WTC11 (cell line): Measurements from ENCODE around the gene GLT6D1. TPM values are rescaled to one million over a fixed set of nuclear protein-coding genes. Genes with fewer than 3 reads are reported as not detected.
A peak's percentile ranks its signal among the peaks of the same experiment; 100 is the strongest.

ENCODE experiments used
- ATAC-seq: fragments of 200-7000 bp; cut with Tn5 transposase; 2 replicates; pipeline ENCODE4 v1.10.0; 2021; ENCODE audit warnings: mild to moderate bottlenecking, moderate library complexity
- CTCF ChIA-PET: fragments of 300-600 bp; sonication (Branson Sonifier 250); formaldehyde crosslinking; loops from one replicate; lab custom pipeline; 2021; ENCODE audit warnings: antibody characterized with exemption; lab: Charles Lee
- POLR2A ChIA-PET: fragments of 350-600 bp; sonication (Branson Sonifier 250); formaldehyde crosslinking; loops from one replicate; lab custom pipeline; 2021; ENCODE audit warnings: antibody characterized with exemption; lab: Charles Lee
- DNase-seq: peaks from one replicate; pipeline ENCODE4 v3.0.0; 2021; ENCODE audit warnings: low spot score
- H3K27ac Mint-ChIP-seq: 2 replicates; pipeline ENCODE4 v1.8.0; 2021; ENCODE audit warnings: mixed read lengths
- H3K27me3 Mint-ChIP-seq: 2 replicates; pipeline ENCODE4 v1.8.0; 2021; ENCODE audit warnings: low read depth, mild to moderate bottlenecking, moderate library complexity, mixed read lengths
- H3K36me3 Mint-ChIP-seq: 2 replicates; pipeline ENCODE4 v1.8.0; 2021; ENCODE audit warnings: mixed read lengths
- H3K4me1 Mint-ChIP-seq: 2 replicates; pipeline ENCODE4 v1.8.0; 2022; ENCODE audit warnings: mixed read lengths
- H3K4me3 Mint-ChIP-seq: 2 replicates; pipeline ENCODE4 v1.8.0; 2021; ENCODE audit warnings: mild to moderate bottlenecking, moderate library complexity, mixed read lengths
- H3K9me3 Mint-ChIP-seq: 2 replicates; pipeline ENCODE4 v1.8.0; 2021; ENCODE audit warnings: mixed read lengths
- CREB1 ChIP-seq: sonication (generic); formaldehyde crosslinking; IDR thresholded peaks from 2 replicates; pipeline ENCODE4 v1.8.0; 2023; ENCODE audit warnings: mild to moderate bottlenecking, missing genetic modification reagents
- GTF2I ChIP-seq: fragments of 250-450 bp; sonication (Bioruptor Pico); conservative IDR thresholded peaks from 2 replicates; pipeline ENCODE4 v1.4.0; 2021; ENCODE audit warnings: mild to moderate bottlenecking
- HMGA2 ChIP-seq: fragments of 250-450 bp; sonication (Bioruptor Pico); IDR thresholded peaks from 2 replicates; pipeline ENCODE4 v1.4.0; 2021; ENCODE audit warnings: mild to moderate bottlenecking, moderate library complexity
- NR3C1 ChIP-seq: sonication (generic); formaldehyde crosslinking; conservative IDR thresholded peaks from 2 replicates; pipeline ENCODE4 v1.8.1; 2023; ENCODE audit warnings: low read depth, mild to moderate bottlenecking, missing genetic modification reagents
- OVOL2 ChIP-seq: fragments of 250-450 bp; sonication (Bioruptor Pico); IDR thresholded peaks from 2 replicates; pipeline ENCODE4 v1.9.0; 2021; ENCODE audit warnings: mild to moderate bottlenecking, borderline replicate concordance
- PRRX2 ChIP-seq: fragments of 250-450 bp; sonication (Bioruptor Pico); IDR thresholded peaks from 2 replicates; pipeline ENCODE4 v1.8.0; 2021; ENCODE audit warnings: mild to moderate bottlenecking
- TEAD4 ChIP-seq: sonication (generic); formaldehyde crosslinking; IDR thresholded peaks from 2 replicates; pipeline ENCODE4 v1.8.0; 2022; ENCODE audit warnings: mild to moderate bottlenecking, missing genetic modification reagents
- ZNF219 ChIP-seq: sonication (generic); formaldehyde crosslinking; IDR thresholded peaks from 2 replicates; pipeline ENCODE4 v1.8.0; 2023; ENCODE audit warnings: missing genetic modification reagents, mild to moderate bottlenecking, borderline replicate concordance
- ZNF416 ChIP-seq: fragments of 250-450 bp; sonication (Bioruptor Pico); IDR thresholded peaks from 2 replicates; pipeline ENCODE4 v1.9.0; 2021; ENCODE audit warnings: mild to moderate bottlenecking, inconsistent platforms
- total RNA-seq: library from RNA; stranded (reverse); gene quantifications from 3 replicates; pipeline ENCODE4 v1.2.3, GENCODE V29; 2021
- TF ChIP-seq, protein P1 (sequence below): fragments of 250-450 bp; sonication (Bioruptor Pico); conservative IDR thresholded peaks from 2 replicates; pipeline ENCODE4 v1.9.0; 2021; ENCODE audit warnings: mild to moderate bottlenecking
- TF ChIP-seq, protein P2 (sequence below): sonication (generic); formaldehyde crosslinking; IDR thresholded peaks from 2 replicates; pipeline ENCODE4 v1.8.0; 2022; ENCODE audit warnings: mild to moderate bottlenecking, missing genetic modification reagents
- TF ChIP-seq, protein P3 (sequence below): sonication (generic); formaldehyde crosslinking; IDR thresholded peaks from 2 replicates; pipeline ENCODE4 v1.8.0; 2023; ENCODE audit warnings: mild to moderate bottlenecking, missing genetic modification reagents
- TF ChIP-seq, protein P4 (sequence below): fragments of 200-600 bp; IDR thresholded peaks from 2 replicates; pipeline ENCODE4 v1.8.0; 2022; ENCODE audit warnings: antibody characterized with exemption
- TF ChIP-seq, protein P5 (sequence below): sonication (generic); formaldehyde crosslinking; IDR thresholded peaks from 2 replicates; pipeline ENCODE4 v1.8.0; 2022; ENCODE audit warnings: mild to moderate bottlenecking, missing genetic modification reagents
- TF ChIP-seq, protein P6 (sequence below): sonication (generic); formaldehyde crosslinking; IDR thresholded peaks from 2 replicates; pipeline ENCODE4 v1.8.0; 2023; ENCODE audit warnings: missing genetic modification reagents, mild to moderate bottlenecking, borderline replicate concordance
- TF ChIP-seq, protein P7 (sequence below): sonication (generic); formaldehyde crosslinking; IDR thresholded peaks from 2 replicates; pipeline ENCODE4 v1.8.1; 2022; ENCODE audit warnings: low read depth, missing genetic modification reagents, borderline replicate concordance
- TF ChIP-seq, protein P8 (sequence below): sonication (generic); formaldehyde crosslinking; conservative IDR thresholded peaks from 2 replicates; pipeline ENCODE4 v1.8.1; 2022; ENCODE audit warnings: mild to moderate bottlenecking, missing genetic modification reagents
- TF ChIP-seq, protein P9 (sequence below): sonication (generic); formaldehyde crosslinking; IDR thresholded peaks from 2 replicates; pipeline ENCODE4 v1.8.1; 2022; ENCODE audit warnings: low read depth, mild to moderate bottlenecking, moderate library complexity, missing genetic modification reagents, borderline replicate concordance

GLT6D1 gene
- total RNA-seq, 1 experiment from 2014 or later, result 0.37 TPM

DNA sequence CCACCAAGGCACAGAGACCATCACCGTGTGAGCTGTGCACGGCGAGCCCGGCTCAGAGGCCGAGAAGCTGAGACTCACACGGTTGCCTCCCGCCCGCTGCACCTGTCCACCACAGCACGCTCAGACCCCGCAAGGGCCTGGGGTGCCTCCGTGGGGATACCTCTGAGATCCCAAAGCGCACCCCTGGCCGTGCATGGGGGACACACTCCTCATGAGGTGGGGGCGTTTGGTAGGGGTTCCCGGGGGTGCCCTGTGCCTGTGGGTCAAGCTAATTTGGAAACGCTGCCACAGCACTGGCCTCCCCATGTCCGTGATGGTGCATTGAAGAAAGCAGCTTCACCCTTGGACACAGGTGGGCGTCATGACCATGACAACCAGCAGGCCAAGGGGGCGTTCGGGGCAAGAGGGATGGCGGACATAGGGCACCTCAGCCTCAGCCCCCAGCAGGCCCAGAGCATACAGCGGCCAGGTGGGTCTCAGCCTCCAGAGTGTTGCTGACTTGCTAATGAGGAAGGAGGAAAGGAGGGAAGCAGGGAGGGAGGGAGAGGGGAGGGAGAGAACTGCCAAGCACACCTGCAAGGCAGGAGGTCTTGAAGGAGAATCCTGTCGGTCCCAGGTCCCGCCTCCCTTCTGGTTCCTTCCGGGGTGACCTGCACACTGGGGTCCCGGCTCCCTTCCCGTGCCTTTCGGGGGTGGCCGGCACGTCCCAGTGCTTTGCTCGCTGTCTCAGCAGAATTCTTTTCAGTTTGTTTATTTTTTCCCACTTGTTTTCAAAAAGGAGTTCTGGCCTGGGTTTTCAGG lies 34.7 kb downstream of the GLT6D1 start:
- Mint-ChIP-seq H3K27me3 (no peaks in the 10 kb centered on the region), H3K4me3 (no peak overlapping the region), H3K4me1 (peaks cover 9% of the 10 kb centered on the region), H3K9me3 (peaks cover under 1% of the 10 kb centered on the region), H3K36me3 (no peaks in the 10 kb centered on the region), H3K27ac (no peak overlapping the region)
- CTCF ChIA-PET, result interaction anchor here (0.5 to 1.9 kb wide), 14 partner anchors 17 to 209 kb away, joined by 3 to 17 read pairs (median 5); no protein-coding TSS in a partner anchor
- peak; percentile 24; the same call in 1 of the 2 replicates for ATAC-seq
- POLR2A ChIA-PET, result no interaction called here
- DNase-seq, result no peak
- TF ChIP-seq, protein P1, sequence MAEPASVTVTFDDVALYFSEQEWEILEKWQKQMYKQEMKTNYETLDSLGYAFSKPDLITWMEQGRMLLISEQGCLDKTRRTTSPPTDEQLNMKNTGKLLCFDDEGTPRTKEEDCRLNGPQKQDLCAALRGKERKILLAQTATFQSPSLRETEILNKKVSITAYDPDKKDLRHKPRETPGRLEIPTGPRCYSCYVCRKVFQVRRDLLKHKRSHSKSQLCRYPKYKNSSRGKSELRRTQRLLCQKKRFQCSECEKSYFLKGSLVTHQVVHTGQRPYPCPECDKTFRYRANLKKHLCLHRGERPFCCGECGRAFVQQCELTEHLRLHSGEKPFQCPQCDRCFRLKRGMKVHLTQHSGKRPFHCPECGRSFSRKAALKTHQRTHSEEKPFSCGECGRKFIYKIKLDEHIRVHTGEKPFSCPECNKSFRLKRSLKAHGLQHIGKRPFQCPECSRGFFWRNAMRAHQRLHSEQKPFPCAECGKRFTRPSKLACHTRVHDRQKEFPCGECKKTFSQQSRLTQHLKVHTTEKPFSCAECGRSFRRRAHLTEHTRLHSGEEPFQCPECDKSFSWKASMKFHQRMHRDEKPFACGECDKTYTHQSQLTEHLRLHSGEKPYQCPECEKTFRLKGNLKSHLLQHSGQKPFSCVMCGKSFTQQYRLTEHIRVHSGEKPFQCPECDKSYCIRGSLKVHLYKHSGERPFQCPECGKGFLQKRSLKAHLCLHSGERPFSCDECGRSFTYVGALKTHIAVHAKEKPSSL, result no peak
- TF ChIP-seq OVOL2 (CRISPR knock-in tag) (no peak), TEAD4 (no peak), ZNF416 (CRISPR knock-in tag) (no peak), ZNF219 (CRISPR knock-in tag) (no peak), HMGA2 (no peak), PRRX2 (CRISPR knock-in tag) (no peak), NR3C1 (no peak), CREB1 (CRISPR knock-in tag) (no peak), GTF2I (CRISPR knock-in tag) (no peak)
- TF ChIP-seq, protein P2, sequence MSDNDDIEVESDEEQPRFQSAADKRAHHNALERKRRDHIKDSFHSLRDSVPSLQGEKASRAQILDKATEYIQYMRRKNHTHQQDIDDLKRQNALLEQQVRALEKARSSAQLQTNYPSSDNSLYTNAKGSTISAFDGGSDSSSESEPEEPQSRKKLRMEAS, result 0 out of 2 replicates have a peak, but pooled peaks have one; percentile 60
- TF ChIP-seq, protein P3, sequence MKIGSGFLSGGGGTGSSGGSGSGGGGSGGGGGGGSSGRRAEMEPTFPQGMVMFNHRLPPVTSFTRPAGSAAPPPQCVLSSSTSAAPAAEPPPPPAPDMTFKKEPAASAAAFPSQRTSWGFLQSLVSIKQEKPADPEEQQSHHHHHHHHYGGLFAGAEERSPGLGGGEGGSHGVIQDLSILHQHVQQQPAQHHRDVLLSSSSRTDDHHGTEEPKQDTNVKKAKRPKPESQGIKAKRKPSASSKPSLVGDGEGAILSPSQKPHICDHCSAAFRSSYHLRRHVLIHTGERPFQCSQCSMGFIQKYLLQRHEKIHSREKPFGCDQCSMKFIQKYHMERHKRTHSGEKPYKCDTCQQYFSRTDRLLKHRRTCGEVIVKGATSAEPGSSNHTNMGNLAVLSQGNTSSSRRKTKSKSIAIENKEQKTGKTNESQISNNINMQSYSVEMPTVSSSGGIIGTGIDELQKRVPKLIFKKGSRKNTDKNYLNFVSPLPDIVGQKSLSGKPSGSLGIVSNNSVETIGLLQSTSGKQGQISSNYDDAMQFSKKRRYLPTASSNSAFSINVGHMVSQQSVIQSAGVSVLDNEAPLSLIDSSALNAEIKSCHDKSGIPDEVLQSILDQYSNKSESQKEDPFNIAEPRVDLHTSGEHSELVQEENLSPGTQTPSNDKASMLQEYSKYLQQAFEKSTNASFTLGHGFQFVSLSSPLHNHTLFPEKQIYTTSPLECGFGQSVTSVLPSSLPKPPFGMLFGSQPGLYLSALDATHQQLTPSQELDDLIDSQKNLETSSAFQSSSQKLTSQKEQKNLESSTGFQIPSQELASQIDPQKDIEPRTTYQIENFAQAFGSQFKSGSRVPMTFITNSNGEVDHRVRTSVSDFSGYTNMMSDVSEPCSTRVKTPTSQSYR (CRISPR knock-in tag), result no peak
- TF ChIP-seq, protein P4, sequence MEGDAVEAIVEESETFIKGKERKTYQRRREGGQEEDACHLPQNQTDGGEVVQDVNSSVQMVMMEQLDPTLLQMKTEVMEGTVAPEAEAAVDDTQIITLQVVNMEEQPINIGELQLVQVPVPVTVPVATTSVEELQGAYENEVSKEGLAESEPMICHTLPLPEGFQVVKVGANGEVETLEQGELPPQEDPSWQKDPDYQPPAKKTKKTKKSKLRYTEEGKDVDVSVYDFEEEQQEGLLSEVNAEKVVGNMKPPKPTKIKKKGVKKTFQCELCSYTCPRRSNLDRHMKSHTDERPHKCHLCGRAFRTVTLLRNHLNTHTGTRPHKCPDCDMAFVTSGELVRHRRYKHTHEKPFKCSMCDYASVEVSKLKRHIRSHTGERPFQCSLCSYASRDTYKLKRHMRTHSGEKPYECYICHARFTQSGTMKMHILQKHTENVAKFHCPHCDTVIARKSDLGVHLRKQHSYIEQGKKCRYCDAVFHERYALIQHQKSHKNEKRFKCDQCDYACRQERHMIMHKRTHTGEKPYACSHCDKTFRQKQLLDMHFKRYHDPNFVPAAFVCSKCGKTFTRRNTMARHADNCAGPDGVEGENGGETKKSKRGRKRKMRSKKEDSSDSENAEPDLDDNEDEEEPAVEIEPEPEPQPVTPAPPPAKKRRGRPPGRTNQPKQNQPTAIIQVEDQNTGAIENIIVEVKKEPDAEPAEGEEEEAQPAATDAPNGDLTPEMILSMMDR, result no peak
- TF ChIP-seq, protein P5, sequence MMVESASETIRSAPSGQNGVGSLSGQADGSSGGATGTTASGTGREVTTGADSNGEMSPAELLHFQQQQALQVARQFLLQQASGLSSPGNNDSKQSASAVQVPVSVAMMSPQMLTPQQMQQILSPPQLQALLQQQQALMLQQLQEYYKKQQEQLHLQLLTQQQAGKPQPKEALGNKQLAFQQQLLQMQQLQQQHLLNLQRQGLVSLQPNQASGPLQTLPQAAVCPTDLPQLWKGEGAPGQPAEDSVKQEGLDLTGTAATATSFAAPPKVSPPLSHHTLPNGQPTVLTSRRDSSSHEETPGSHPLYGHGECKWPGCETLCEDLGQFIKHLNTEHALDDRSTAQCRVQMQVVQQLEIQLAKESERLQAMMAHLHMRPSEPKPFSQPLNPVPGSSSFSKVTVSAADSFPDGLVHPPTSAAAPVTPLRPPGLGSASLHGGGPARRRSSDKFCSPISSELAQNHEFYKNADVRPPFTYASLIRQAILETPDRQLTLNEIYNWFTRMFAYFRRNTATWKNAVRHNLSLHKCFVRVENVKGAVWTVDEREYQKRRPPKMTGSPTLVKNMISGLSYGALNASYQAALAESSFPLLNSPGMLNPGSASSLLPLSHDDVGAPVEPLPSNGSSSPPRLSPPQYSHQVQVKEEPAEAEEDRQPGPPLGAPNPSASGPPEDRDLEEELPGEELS (CRISPR knock-in tag), result peak; percentile 50; the same call in 1 of the 2 replicates
- TF ChIP-seq, protein P6, sequence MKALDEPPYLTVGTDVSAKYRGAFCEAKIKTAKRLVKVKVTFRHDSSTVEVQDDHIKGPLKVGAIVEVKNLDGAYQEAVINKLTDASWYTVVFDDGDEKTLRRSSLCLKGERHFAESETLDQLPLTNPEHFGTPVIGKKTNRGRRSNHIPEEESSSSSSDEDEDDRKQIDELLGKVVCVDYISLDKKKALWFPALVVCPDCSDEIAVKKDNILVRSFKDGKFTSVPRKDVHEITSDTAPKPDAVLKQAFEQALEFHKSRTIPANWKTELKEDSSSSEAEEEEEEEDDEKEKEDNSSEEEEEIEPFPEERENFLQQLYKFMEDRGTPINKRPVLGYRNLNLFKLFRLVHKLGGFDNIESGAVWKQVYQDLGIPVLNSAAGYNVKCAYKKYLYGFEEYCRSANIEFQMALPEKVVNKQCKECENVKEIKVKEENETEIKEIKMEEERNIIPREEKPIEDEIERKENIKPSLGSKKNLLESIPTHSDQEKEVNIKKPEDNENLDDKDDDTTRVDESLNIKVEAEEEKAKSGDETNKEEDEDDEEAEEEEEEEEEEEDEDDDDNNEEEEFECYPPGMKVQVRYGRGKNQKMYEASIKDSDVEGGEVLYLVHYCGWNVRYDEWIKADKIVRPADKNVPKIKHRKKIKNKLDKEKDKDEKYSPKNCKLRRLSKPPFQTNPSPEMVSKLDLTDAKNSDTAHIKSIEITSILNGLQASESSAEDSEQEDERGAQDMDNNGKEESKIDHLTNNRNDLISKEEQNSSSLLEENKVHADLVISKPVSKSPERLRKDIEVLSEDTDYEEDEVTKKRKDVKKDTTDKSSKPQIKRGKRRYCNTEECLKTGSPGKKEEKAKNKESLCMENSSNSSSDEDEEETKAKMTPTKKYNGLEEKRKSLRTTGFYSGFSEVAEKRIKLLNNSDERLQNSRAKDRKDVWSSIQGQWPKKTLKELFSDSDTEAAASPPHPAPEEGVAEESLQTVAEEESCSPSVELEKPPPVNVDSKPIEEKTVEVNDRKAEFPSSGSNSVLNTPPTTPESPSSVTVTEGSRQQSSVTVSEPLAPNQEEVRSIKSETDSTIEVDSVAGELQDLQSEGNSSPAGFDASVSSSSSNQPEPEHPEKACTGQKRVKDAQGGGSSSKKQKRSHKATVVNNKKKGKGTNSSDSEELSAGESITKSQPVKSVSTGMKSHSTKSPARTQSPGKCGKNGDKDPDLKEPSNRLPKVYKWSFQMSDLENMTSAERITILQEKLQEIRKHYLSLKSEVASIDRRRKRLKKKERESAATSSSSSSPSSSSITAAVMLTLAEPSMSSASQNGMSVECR, result no peak
- TF ChIP-seq, protein P7, sequence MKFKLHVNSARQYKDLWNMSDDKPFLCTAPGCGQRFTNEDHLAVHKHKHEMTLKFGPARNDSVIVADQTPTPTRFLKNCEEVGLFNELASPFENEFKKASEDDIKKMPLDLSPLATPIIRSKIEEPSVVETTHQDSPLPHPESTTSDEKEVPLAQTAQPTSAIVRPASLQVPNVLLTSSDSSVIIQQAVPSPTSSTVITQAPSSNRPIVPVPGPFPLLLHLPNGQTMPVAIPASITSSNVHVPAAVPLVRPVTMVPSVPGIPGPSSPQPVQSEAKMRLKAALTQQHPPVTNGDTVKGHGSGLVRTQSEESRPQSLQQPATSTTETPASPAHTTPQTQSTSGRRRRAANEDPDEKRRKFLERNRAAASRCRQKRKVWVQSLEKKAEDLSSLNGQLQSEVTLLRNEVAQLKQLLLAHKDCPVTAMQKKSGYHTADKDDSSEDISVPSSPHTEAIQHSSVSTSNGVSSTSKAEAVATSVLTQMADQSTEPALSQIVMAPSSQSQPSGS (CRISPR knock-in tag), result no peak
- TF ChIP-seq, protein P8, sequence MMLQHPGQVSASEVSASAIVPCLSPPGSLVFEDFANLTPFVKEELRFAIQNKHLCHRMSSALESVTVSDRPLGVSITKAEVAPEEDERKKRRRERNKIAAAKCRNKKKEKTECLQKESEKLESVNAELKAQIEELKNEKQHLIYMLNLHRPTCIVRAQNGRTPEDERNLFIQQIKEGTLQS (CRISPR knock-in tag), result no peak
- TF ChIP-seq, protein P9, sequence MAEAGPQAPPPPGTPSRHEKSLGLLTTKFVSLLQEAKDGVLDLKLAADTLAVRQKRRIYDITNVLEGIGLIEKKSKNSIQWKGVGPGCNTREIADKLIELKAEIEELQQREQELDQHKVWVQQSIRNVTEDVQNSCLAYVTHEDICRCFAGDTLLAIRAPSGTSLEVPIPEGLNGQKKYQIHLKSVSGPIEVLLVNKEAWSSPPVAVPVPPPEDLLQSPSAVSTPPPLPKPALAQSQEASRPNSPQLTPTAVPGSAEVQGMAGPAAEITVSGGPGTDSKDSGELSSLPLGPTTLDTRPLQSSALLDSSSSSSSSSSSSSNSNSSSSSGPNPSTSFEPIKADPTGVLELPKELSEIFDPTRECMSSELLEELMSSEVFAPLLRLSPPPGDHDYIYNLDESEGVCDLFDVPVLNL (CRISPR knock-in tag), result no peak
